Measurements from ENCODE around the gene TMUB1.

TMUB1 gene

DNA sequence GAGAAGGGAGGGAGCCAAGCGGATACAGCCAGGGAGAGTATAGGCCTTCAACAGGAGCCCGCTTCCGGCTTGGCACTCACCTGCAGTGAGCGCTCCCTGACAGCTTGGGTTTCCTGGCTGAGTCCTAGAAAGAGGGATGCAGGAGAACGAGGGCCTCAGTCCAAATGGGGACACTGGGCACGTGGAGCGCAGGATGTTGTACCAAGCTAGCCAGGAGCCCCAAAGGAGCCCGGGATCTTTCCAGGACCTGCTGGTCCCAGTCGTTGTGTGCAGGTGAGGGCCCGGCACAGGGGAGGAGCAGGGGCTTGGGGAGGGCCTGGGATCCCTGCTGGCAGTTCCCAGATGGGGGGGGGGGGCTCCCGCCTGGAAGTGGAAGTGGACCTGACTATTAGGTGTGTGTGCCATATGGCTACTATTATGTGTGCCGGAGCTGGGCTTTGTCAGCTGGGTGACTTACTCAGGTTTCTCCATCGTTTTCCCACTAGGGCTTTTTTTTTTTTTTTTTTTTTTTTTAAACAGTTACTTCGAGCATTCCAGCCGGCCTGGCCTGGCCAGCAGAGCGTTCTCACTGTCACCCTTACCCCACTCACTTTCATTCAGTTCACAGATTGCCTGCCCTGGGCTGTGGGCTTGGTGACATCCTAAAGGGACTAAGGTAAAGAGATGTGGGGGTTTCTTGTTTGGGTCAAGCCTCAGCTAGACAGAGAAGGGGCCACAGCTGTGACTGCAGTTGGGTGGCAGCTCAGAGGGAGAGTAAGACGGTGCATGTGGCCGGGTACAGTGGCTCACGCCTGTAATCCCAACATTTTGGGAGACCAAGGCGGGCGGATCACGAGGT, 6.8 kb upstream of the TMUB1 start:
- Histone ChIP-seq H3K4me3 (IDR thresholded peaks at IDR 0.05; ENCODE audit: insufficient read depth, low read depth, low read length) (no peak overlapping the region), H3K27ac (no peak overlapping the region), H3K4me1 (ENCODE audit: low read depth, poor library complexity, severe bottlenecking) (peaks cover 23% of the 10 kb centered on the region), H3K4me2 (no peak overlapping the region), H2AFZ (ENCODE audit: low read depth) (no peak overlapping the region), H4K20me1 (ENCODE audit: insufficient read depth) (peaks cover 14% of the 10 kb centered on the region), H3K79me2 (ENCODE audit: insufficient read depth, low read depth) (peaks cover 83% of the 10 kb centered on the region), H3K9ac (no peak overlapping the region), H3K27me3 (ENCODE audit: insufficient read depth, low read depth) (no peaks in the 10 kb centered on the region), H3K36me3 (ENCODE audit: insufficient read depth) (no peaks in the 10 kb centered on the region; the same call in 1 of the 2 replicates)
- TF ChIP-seq, protein P1, sequence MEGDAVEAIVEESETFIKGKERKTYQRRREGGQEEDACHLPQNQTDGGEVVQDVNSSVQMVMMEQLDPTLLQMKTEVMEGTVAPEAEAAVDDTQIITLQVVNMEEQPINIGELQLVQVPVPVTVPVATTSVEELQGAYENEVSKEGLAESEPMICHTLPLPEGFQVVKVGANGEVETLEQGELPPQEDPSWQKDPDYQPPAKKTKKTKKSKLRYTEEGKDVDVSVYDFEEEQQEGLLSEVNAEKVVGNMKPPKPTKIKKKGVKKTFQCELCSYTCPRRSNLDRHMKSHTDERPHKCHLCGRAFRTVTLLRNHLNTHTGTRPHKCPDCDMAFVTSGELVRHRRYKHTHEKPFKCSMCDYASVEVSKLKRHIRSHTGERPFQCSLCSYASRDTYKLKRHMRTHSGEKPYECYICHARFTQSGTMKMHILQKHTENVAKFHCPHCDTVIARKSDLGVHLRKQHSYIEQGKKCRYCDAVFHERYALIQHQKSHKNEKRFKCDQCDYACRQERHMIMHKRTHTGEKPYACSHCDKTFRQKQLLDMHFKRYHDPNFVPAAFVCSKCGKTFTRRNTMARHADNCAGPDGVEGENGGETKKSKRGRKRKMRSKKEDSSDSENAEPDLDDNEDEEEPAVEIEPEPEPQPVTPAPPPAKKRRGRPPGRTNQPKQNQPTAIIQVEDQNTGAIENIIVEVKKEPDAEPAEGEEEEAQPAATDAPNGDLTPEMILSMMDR (conservative IDR thresholded peaks at IDR 0.05; ENCODE audit: low read depth, low read length), result no peak

DNA sequence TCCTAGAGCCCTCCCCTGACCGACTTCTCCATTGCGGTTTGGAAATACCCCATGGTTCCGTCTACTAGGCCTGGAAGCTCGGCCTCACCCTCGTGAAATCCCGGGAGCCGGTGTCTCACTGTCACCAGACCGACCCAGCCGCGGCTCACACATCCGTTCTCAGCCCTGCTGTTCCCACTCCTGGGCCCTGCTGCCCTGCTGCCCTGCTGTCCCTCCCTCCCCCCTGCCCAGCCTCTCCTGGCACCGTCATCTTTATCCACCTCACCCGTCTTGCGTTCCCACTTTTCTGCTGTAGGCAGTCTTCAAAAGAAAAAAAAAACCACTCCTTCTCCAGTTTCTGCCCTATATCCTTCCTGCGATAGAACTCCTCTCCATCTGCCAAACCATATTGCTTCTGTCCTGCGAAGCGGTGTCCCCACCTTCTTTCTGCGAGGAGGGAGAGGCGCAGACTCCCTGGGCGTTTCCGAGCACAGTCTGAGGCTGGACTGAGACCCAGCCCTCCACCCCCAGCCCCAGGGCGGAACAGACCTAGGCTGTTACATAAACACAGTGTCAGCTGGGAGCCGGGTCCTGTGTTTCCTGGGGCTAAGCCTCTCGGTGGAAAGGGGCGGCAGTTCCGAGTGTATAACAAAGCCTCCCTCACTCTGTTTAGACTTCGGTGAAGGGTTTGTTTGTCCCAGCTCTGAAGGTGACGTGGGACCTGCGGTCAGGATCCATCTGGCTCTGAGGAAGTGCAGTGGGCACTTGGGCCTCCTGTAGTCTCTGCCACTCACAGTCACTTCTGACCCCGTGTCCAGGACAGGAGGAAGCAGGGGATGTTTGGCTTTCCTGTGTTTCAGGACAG, 5.8 kb upstream of the TMUB1 start:
- no peak overlapping the region for H3K4me3 ChIP-seq (IDR thresholded peaks at IDR 0.05; ENCODE audit: insufficient read depth, low read depth, low read length)
- H3K36me3 ChIP-seq (ENCODE audit: insufficient read depth), result no peaks in the 10 kb centered on the region; the same call in 1 of the 2 replicates
- peaks cover 27% of the 10 kb centered on the region for H3K4me1 ChIP-seq (ENCODE audit: low read depth, poor library complexity, severe bottlenecking)
- H3K4me2 ChIP-seq, result peak overlapping the region; percentile 99; the same call in 1 of the 2 replicates
- no peak overlapping the region for H2AFZ ChIP-seq (ENCODE audit: low read depth)
- H3K27me3 ChIP-seq (ENCODE audit: insufficient read depth, low read depth), result no peaks in the 10 kb centered on the region
- no peak overlapping the region for H3K27ac ChIP-seq
- TF ChIP-seq, protein P1 (conservative IDR thresholded peaks at IDR 0.05; ENCODE audit: low read depth, low read length), result no peak
- H3K79me2 ChIP-seq (ENCODE audit: insufficient read depth, low read depth), result peaks cover 73% of the 10 kb centered on the region
- no peak overlapping the region for H3K9ac ChIP-seq
- peaks cover 14% of the 10 kb centered on the region for H4K20me1 ChIP-seq (ENCODE audit: insufficient read depth)

DNA sequence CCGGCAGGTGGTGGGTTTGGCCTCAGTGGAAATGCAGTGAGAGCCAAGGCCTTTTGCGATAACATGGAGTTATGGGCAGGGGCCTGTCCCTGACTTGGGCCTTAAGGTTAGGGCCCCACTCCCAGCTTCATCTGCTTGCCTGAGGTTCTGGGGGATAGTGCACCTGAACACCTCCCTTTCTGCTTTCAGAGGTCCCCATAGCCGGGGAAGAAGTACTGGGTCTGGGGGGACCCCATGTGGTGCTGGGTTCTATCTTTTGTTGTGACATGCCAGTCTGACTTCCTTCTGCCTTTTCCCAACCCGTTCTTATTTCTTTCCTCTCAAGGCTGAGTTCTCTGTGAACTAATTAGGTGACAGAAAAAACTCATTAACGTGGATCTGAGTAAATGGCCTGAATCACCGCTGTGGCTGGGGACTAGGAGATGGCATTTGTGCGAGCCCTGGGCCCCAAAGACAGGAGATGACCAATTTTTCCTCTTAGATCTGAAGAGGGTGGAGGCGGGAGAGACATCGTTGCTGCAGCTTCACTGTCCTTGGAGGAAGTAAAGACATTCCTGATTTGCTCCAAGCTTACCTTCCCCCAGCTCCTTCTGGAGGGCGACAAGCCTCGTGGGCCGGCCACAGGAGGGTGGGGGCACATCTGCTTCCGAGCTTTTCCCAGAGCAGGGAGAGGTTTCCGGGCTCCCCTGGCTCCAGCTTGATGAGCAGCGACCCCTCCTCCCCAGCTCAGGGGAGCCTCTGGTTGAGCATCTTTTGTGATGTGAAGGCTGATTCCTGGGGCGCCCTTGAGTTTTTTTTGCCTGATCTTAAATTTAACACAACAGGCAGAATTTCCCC, 4.9 kb upstream of the TMUB1 start:
- H2AFZ ChIP-seq (ENCODE audit: low read depth), result peak overlapping the region; percentile 75
- TF ChIP-seq, protein P1 (conservative IDR thresholded peaks at IDR 0.05; ENCODE audit: low read depth, low read length), result no peak

More for the DNA sequence above, 4.9 kb upstream of the TMUB1 start:
- Histone ChIP-seq H3K9ac (peak overlapping the region; percentile 89), H3K27me3 (ENCODE audit: insufficient read depth, low read depth) (no peaks in the 10 kb centered on the region), H3K36me3 (ENCODE audit: insufficient read depth) (no peaks in the 10 kb centered on the region; the same call in 1 of the 2 replicates), H3K27ac (peak overlapping the region; percentile 65), H3K4me1 (ENCODE audit: low read depth, poor library complexity, severe bottlenecking) (peaks cover 32% of the 10 kb centered on the region), H4K20me1 (ENCODE audit: insufficient read depth) (peaks cover 6% of the 10 kb centered on the region; the same call in 1 of the 2 replicates), H3K4me2 (peak overlapping the region; percentile 99), H3K4me3 (IDR thresholded peaks at IDR 0.05; ENCODE audit: insufficient read depth, low read depth, low read length) (peak overlapping the region; percentile 39), H3K79me2 (ENCODE audit: insufficient read depth, low read depth) (peaks cover 64% of the 10 kb centered on the region)

All from KMS-11 (cell line).